Amniotic epithelial cell (primary cell): ENCODE data around the gene GSTM3.

Source experiments
- DNase-seq: peaks from one replicate; pipeline ENCODE4 v3.0.0-alpha.2; 2010; ENCODE audit warnings: low read depth

Gene GSTM3

DNA sequence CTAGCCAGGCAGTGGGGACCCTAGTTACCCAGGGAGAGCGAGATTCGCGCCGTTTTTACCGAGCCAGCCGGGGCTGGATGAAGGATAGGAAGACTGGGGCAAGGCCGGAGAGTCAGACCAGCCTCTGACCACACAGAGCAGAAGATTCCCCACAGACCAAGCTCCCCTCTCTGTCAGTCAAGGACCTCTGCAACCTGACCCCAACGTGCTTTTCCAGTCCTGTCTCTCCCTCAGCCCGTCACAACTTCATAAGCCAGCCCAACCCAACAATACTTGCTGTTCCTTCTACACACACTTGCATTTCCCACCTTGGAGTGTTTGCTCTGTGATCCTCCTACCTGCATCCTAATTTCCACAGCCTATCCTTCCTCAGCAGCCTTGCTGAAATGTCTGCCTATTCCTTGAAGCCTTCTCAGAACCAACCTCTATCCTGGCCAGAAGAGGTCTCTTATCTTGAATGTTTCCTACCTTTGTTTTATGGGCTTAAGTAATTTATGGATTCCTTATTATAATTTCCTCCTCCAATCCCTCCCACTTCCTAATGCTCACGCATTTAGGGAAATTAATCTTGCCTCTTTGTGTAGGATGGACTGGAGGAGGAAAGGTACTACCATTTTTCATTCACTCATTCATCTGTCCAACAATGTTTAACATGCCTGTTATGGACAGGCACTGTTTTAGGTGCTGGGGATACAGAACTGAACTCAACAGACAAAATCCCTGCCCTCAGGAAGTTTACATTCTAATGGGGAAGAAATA is at the start of gene GSTM3:
GSTM3 (minus strand) TSS at position 424 of the 759 bp plus-strand sequence. CDS start 751 bp downstream, outside the sequence.
- DNase-seq: no peak

- no peak for DNase-seq
Measured at GRCh38 chr1:109790329-109790728, 49.5 kb upstream of the GSTM3 start.

- no peak for DNase-seq
Measured at GRCh38 chr1:109789551-109790180, 48.8 kb upstream of the GSTM3 start.

DNA sequence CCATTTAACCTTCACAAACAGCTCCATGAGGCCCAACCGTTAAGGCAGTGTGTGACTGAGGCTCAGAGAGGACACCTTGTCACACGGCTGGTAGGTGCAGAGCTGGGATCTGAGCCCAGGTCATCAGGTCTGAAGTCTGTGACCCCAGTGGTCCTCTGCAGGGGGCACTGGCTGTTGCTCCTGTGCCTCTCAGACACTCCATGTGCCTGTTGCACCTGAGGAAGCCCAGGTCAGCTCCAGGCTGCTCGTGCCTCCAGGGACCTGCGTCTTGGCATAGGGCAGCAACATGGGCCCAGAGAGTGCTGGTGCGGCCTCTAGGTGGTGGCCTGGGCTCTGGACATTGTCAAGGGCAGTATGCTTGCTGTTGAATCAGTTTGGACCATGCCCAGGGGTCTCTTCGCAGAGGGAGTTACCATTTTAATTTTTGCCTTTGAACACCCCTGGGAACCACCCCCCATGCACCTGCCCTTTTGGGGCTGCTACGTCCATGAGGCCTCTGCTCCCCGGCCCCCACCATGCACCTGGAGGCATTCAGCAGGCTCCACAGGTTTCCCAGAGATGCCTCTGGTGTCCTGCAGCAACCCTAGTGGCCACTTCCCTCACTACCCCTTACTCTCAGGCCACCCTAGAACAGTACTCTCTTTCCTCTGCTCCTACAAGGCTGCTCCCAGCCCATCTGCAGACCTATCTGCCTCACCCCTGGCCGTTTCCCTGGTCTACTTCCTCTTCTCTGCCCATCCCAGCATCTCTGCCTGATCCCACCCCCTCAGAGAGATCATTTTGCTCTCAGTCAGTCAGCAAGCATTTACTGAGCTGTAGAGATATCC is 48.1 kb upstream of the GSTM3 start:
- no peak for DNase-seq

DNA sequence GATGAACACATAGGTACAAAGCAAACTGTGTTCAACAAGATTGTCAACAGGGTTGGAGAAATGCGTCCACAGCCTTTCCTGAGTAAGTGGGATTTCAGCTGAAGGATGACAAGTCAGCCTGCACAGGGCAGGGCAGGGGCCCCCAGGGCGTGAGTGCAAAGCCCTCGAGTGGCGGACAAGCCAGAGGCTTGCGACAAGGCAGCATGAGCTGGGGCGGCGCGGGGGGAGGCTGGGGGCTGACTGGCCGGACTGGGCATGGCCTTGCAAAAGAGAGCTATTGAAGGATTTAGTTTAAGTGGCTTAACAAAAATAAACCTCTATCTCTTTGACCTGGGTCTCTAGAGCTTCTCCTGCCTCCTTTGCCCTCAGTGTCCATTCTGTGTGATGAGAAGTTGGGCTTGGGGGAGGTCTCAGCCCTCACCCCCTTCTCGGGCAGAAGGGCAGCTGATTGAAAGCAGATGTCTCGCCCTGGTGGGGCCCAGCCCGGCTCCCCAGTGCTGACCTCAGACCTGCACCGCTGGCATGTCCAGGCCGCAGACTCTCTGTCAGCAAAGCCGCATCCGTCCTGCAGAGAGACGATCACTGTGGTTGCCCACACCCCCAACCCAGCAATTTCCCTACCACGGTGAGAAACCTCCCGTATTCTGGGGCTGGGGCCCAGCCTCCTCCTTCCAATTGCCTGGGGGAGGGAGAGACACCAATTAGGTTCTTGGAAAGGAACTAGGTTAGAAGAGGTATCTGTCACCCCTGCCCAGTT is 47.2 kb upstream of the GSTM3 start:
- DNase-seq: peak; percentile 62

DNA sequence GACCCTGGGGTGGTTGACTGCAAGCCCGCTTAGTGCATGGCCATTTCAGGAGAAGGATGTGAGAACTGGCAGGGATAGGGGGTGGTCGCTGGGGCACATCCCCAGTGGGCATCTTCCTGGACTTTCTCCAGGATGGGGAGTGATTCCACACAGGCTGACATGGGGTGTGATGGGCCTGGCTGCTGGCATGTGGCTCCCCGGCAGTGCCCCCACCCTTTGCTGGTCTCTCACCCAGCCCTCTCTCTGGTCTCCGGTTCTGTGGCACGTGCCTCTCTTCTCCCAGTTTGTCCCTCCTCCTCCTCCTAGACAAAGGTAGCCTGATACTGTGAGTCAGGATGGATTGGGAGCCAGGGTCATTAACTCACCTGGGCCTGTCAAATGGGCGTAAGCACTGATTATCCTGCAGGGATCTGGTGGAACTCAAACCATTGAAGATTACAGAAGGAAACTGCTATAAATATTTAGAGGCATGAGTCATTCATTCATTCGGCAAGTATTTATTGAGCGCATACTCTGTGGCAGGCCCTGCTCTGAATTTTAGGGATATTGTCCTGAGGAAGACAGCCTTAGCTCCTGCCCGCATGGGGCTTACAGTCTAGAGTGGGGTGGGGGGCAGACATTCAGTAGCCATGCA is 46.5 kb upstream of the GSTM3 start:
- peak; percentile 70 for DNase-seq

GRCh38 chr1:109786531-109787021 is 45.7 kb upstream of the GSTM3 start:
- peak; percentile 76 for DNase-seq

DNA sequence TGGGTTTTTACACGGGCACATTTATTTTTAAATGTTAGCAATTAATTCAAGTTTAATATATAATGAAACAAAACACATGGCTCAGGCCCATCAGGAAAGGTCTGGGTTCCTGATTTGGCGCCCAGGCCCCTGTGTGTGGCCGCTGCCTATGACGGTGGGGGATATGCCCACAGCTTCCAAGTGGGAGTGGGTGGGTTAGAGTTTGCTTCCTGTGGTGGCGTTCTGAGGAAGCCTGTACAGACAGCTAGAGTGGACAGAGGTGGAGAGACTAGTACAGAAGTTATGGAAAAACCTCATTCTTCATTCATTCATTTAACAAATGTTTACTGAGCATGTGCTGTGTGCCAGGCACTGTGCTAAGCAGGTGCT is 45.3 kb upstream of the GSTM3 start:
- DNase-seq: no peak

GRCh38 chr1:109785446-109786111 is 44.7 kb upstream of the GSTM3 start:
- DNase-seq: no peak

- DNase-seq: no peak
Measured at GRCh38 chr1:109784551-109785252, 43.9 kb upstream of the GSTM3 start.

GRCh38 chr1:109783436-109783835 is 42.6 kb upstream of the GSTM3 start:
- DNase-seq: peak; percentile 95

DNA sequence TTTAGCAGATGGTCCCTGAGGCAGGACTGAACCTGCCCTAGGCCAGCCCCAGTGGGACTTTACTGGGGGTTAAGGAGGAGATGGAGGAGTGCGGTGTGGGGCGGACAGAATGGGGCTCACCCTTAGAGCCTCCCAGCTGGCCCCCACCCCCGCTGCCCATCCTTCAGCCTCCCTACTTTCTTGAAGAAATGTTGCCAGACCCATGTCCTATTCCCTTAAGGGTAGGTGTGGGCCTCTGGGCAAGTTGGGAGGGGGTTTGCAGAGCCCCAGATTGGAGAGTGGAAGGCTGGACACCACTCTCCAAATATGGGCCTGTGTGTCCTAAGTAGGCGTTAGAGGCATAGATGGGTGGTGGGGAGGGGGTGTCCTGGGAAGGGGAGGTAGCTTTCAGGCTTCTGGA is 42.1 kb upstream of the GSTM3 start:
- no peak for DNase-seq

DNA sequence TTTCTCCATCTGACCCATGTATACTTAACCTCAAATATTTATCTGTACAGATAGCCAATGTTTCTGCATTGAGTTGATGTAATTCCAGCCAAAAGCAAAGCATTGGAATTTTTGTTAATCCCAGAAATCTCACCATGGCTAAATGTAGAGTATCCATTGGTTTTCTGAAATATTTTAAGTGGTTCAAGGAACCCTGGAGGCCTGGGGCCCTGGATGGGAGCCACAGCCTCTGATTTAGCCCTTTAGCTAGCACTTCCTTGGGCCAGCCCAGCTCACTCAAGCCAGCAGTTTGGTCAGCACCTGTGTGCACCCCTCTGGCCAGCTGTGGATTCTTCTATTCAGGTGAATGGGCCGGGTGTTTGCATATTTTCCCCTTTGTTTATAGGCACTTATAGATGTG is 41.7 kb upstream of the GSTM3 start:
- DNase-seq: peak; percentile 78

- DNase-seq: no peak
Measured at GRCh38 chr1:109781806-109782205, 41.0 kb upstream of the GSTM3 start.

GRCh38 chr1:109780982-109781381 is 40.1 kb upstream of the GSTM3 start:
- peak; percentile 61 for DNase-seq

DNA sequence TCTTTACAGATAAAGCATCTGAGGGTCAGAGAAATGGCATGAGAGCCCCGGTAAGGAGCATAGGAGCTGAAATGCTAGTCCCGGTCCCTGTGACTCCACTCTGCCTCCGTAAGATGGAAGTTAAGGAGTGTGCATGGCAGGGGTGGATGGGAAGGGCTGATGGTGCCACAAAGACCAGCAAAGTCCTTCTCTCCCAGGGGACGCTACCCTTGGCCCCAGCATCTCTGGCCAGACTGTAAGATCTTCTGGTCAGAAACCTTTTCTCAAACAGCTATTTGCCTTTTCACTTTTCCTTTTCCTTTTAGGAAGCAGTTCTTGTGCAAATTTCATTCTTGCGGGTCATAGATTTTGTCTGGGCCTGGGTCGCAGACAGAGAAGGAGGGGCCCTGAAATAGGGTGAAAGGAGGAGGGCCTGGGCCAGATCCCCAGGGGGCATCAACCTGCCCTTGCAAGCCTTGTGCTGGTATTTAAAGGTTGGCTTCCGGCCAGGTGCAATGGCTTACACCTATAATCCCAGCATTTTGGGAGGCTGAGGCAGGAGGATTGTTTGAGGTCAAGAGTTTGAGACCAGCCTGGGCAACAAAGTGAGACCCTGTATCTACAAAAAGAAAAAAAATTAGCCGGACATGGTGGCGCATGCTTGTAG is 37.3 kb upstream of the GSTM3 start:
- DNase-seq: no peak

- no peak for DNase-seq
Measured at GRCh38 chr1:109777436-109777835, 36.6 kb upstream of the GSTM3 start.

DNA sequence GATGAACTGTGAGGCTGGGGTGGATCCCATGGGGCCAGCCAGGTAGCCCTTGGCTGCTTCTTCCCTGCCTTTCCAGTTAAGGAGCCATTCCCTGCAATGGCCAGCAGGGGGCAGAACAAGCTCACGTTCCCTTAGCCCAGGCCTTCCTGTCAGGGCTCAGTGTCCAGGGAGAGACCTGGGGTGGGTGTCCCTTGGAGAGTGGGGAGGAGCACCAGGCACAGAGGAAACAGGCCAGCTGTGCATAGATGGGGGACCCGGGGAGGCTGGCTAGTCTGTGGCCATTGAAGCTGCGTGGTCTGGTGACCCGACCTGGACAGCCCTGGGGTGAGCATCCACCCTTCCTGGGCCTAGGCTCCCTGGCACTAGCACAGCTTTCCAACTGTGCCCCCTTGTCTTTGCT is 36.1 kb upstream of the GSTM3 start:
- peak; percentile 61 for DNase-seq

- DNase-seq: no peak
Measured at GRCh38 chr1:109776206-109776835, 35.5 kb upstream of the GSTM3 start.
